Lung (tissue), 12 donors: ENCODE results near the gene SAA4. TPM values are rescaled to one million over a fixed set of nuclear protein-coding genes. Genes with fewer than 3 reads are reported as not detected.

Experiments
- ATAC-seq: fragments of 200-7000 bp; cut with Tn5 transposase; one replicate; pipeline ENCODE4 v1.9.1; 2020; ENCODE audit warnings: moderate number of reproducible peaks; ENCODE audit not compliant: insufficient read depth, low FRiP score
- DNase-seq, 3 donors: peaks; one replicate each; pipeline ENCODE4 v3.0.0-alpha.2; 2013 to 2017
- H3K27ac ChIP-seq, 2 donors: one replicate each; pipeline ENCODE4 v1.5.1; 2013; ENCODE audit warnings: mild to moderate bottlenecking in 2 of 2, moderate library complexity in 2 of 2, control low read depth in 1 of 2, inconsistent platforms in 1 of 2, low read depth in 1 of 2, low read length in 1 of 2
- H3K27me3 ChIP-seq, 3 donors: one replicate each; pipeline ENCODE4 v1.5.1; 2013; ENCODE audit warnings: low read length in 2 of 3; ENCODE audit not compliant: control insufficient read depth in 3 of 3, insufficient read depth in 3 of 3
- H3K36me3 ChIP-seq, 4 donors: one replicate each; pipeline ENCODE4 v1.5.1; 2013; ENCODE audit warnings: low read length in 4 of 4, mild to moderate bottlenecking in 1 of 4, moderate library complexity in 1 of 4; ENCODE audit not compliant: control insufficient read depth in 4 of 4, insufficient read depth in 4 of 4
- H3K4me1 ChIP-seq, 5 donors: one replicate each; pipeline ENCODE4 v1.5.1; 2013; ENCODE audit warnings: low read length in 5 of 5, mild to moderate bottlenecking in 2 of 5, moderate library complexity in 1 of 5; ENCODE audit not compliant: control insufficient read depth in 5 of 5, insufficient read depth in 5 of 5
- H3K4me3 ChIP-seq: one replicate; pipeline ENCODE4 v1.5.1; 2013; ENCODE audit warnings: mild to moderate bottlenecking, control low read depth, moderate library complexity
- H3K9ac ChIP-seq, 2 donors: one replicate each; pipeline ENCODE4 v1.5.1; 2013; ENCODE audit warnings: low read length in 2 of 2, control low read depth in 1 of 2; ENCODE audit not compliant: insufficient read depth in 1 of 2
- H3K9me3 ChIP-seq, 4 donors: one replicate each; pipeline ENCODE4 v1.5.1; 2013; ENCODE audit warnings: low read length in 3 of 4, mild to moderate bottlenecking in 1 of 4, moderate library complexity in 1 of 4; ENCODE audit not compliant: control insufficient read depth in 4 of 4, insufficient read depth in 3 of 4
- WGBS, 2 donors: extraction: QIAGEN DNeasy Blood & Tissue Kit; methylation state at CpG; one replicate each; pipeline ENCODE4 v1.1.7; 2013; 5-methylcytosine and 5-hydroxymethylcytosine counted together
- polyA plus RNA-seq, 2 donors: library from polyadenylated mRNA; stranded (reverse); fragments of 200-250 nt; gene quantifications; one replicate each; pipeline ENCODE4 v1.2.1, GENCODE V29; 2013
- total RNA-seq, 2 donors: library from RNA; depleted of rRNA in 1 of 2; stranded (reverse); fragments of >200 nt in 1 of 2; gene quantifications; one replicate each; pipeline ENCODE4 v1.2.1, GENCODE V29; 2014 to 2021
- TF ChIP-seq, protein P1 (sequence below): IDR thresholded peaks from 2 replicates; pipeline ENCODE4 v1.5.1; 2012; ENCODE audit warnings: mild to moderate bottlenecking; ENCODE audit errors: control extremely low read depth, extremely low read depth
- donor health status: control.
- donor health status: control.
- donor health status: Bipolar disorder and iron deficiency.
- donor health status: healthy.
- donor health status: DM: yes; HTN: yes; CAD: no.

SAA4 gene
- total and polyA plus RNA-seq, 4 donors, result 0.39 to 6.4 (median 3.8) TPM; not detected in 1

DNA sequence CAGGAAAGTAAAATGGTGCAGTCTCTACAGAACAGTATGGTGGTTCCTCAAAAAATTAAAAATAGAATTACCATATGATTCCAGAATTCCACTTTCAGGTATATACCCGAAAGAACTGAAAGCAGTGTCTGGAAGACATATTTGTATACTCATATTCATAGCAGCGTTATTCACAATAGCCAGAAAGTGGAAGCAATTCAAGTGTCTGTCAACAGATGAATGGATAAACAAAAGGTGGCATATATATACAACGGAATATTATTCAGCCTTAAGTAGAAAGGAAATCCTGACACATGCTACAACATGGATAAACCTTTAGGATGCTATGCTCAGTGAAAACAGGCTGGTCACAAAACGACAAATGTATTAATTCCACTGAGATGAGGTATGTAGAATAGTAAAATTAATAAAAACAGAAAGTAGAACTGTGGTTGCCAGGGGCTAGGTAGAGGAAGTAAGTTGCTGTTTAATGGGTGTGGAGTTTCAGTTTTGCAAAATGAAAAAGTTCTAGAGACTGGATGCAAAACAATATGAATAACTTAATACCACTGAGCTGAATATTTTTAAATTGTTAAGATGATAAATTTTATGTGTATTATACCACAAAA lies 43.9 kb upstream of the SAA4 start:
- no peak for DNase-seq
- peaks cover 12 to 30% (median 18%) of the 10 kb centered on the region in 4 donors for H3K36me3 ChIP-seq
- TF ChIP-seq, protein P1, sequence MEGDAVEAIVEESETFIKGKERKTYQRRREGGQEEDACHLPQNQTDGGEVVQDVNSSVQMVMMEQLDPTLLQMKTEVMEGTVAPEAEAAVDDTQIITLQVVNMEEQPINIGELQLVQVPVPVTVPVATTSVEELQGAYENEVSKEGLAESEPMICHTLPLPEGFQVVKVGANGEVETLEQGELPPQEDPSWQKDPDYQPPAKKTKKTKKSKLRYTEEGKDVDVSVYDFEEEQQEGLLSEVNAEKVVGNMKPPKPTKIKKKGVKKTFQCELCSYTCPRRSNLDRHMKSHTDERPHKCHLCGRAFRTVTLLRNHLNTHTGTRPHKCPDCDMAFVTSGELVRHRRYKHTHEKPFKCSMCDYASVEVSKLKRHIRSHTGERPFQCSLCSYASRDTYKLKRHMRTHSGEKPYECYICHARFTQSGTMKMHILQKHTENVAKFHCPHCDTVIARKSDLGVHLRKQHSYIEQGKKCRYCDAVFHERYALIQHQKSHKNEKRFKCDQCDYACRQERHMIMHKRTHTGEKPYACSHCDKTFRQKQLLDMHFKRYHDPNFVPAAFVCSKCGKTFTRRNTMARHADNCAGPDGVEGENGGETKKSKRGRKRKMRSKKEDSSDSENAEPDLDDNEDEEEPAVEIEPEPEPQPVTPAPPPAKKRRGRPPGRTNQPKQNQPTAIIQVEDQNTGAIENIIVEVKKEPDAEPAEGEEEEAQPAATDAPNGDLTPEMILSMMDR, result no peak

DNA sequence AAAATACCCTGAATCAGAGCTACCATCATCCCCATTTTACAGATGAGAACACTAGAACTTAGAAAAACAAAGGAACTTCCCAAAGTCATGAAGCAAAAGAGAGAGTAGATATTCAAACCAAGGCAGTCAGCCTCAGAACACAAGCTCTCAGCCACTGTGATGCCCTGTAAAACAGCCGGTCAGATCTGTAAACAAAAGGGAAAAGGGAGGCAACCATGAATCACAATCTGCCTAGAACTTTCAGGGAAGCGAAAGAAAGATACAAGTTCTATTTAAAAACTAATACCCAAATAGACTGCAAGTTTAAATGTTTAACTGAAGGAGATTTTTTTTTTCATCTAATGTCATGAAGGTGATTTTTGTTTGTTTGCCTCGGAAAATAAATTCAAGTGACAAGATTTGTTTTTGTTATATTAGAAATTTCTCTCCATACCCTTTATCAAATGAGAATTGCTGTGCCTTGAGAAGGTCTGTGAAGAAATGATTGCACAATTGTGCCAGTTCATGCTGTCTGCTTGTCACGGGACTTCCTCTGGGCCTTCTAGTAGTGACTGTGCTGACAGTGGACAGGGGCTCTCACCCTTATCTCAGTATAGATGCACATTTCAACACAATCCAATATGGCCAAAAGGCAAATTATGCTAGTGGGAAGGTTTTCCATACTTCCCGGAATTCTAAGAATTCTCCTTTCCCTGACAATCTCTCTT lies 41.1 kb upstream of the SAA4 start:
- DNase-seq (peak in 1 of 3 donors; percentile 6), ATAC-seq (peak; percentile 54)
- Histone ChIP-seq H3K4me3 (no peak overlapping the region), H3K27ac (no peak overlapping the region), H3K4me1 (no peaks in the 10 kb centered on the region), H3K36me3 (peaks cover 6 to 17% (median 14%) of the 10 kb centered on the region in 4 donors), H3K27me3 (no peaks in the 10 kb centered on the region), H3K9ac (no peak overlapping the region), H3K9me3 (no peaks in the 10 kb centered on the region)
- TF ChIP-seq, protein P1, result no peak
- 64 to 78% methylated on average over 5 of the region's 5 CpGs for WGBS, 2 donors

More for the DNA sequence above, 43.9 kb upstream of the SAA4 start:
- Histone ChIP-seq H3K27ac (no peak overlapping the region), H3K4me3 (no peak overlapping the region), H3K9me3 (no peaks in the 10 kb centered on the region), H3K4me1 (no peaks in the 10 kb centered on the region), H3K27me3 (no peaks in the 10 kb centered on the region), H3K9ac (no peak overlapping the region)
- no peak for ATAC-seq
- WGBS, 2 donors, result 57 to 64% methylated on average over 4 of the region's 4 CpGs

DNA sequence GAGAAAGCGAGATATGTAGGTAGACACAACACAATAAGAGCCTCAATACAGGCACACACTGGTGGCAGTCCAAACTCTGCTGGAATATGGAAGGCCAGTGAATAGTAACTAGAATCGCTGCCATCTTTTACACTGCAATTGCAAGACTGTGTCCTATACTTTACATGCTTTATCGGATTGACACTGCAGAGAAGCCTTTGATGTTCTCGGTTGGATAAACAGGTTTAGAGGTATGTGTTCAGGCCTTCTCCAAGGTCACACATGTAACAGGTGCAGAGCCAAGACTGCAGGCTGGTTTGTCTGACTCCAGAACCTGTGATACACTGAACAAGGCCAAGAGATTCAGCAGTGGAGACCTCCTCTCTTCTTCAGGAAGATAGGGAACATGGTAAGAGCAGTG lies 34.6 kb upstream of the SAA4 start:
- no peak overlapping the region for H3K9ac ChIP-seq
- H3K27me3 ChIP-seq, result no peaks in the 10 kb centered on the region
- TF ChIP-seq, protein P1, result no peak
- no peaks in the 10 kb centered on the region for H3K4me1 ChIP-seq
- H3K27ac ChIP-seq, result no peak overlapping the region
- H3K9me3 ChIP-seq, result no peaks in the 10 kb centered on the region
- WGBS, 2 donors, result 80 to 84% methylated on average over 4 of the region's 4 CpGs
- ATAC-seq (no peak), DNase-seq (no peak)
- H3K4me3 ChIP-seq, result no peak overlapping the region
- H3K36me3 ChIP-seq, result peaks cover 0 to 5% (median 0%) of the 10 kb centered on the region in 4 donors
